Endodermal cell (in vitro differentiated cells): ENCODE measurements around the gene CHCHD10. TPM values are rescaled to one million over a fixed set of nuclear protein-coding genes. Genes with fewer than 3 reads are reported as not detected.

Experiments used
- DNase-seq: peaks from one replicate; pipeline ENCODE4 v3.0.0-alpha.2; 2017
- H3K27ac ChIP-seq: 2 replicates; pipeline ENCODE4 v1.5.1; 2013; ENCODE audit warnings: mild to moderate bottlenecking, low read depth, low read length, moderate library complexity
- H3K27me3 ChIP-seq: 2 replicates; pipeline ENCODE4 v1.6.1; 2013; ENCODE audit warnings: mild to moderate bottlenecking, low read length, moderate library complexity; ENCODE audit not compliant: insufficient read depth, control insufficient read depth, poor library complexity, severe bottlenecking
- H3K36me3 ChIP-seq: 2 replicates; pipeline ENCODE4 v1.7.0; 2013; ENCODE audit warnings: mild to moderate bottlenecking, low read length, moderate library complexity; ENCODE audit not compliant: control insufficient read depth, insufficient read depth
- H3K4me1 ChIP-seq: one replicate; pipeline ENCODE4 v1.7.0; 2013; ENCODE audit warnings: low read length; ENCODE audit not compliant: control insufficient read depth, insufficient read depth
- H3K4me3 ChIP-seq: 2 replicates; pipeline ENCODE4 v1.5.1; 2013; ENCODE audit warnings: mild to moderate bottlenecking, low read length, moderate library complexity
- H3K9ac ChIP-seq: 2 replicates; pipeline ENCODE4 v1.6.1; 2013; ENCODE audit warnings: mild to moderate bottlenecking, low read length, moderate library complexity; ENCODE audit not compliant: poor library complexity, severe bottlenecking; ENCODE audit errors: extremely low read depth
- H3K9me3 ChIP-seq: 2 replicates; pipeline ENCODE4 v1.6.1; 2013; ENCODE audit warnings: mild to moderate bottlenecking, low read length, moderate library complexity; ENCODE audit not compliant: control insufficient read depth
- H3K27ac Mint-ChIP-seq: 2 replicates; pipeline ENCODE4 v1.8.0; 2020; ENCODE audit warnings: mixed read lengths
- H3K27me3 Mint-ChIP-seq: 2 replicates; pipeline ENCODE4 v1.8.0; 2021; ENCODE audit warnings: mild to moderate bottlenecking, mixed read lengths; ENCODE audit not compliant: insufficient read depth
- H3K36me3 Mint-ChIP-seq: 2 replicates; pipeline ENCODE4 v1.8.0; 2020; ENCODE audit warnings: low read depth, mixed read lengths
- H3K4me1 Mint-ChIP-seq: 2 replicates; pipeline ENCODE4 v1.8.0; 2020; ENCODE audit warnings: mixed read lengths
- H3K4me3 Mint-ChIP-seq: 2 replicates; pipeline ENCODE4 v1.8.0; 2020; ENCODE audit warnings: mild to moderate bottlenecking, moderate library complexity, mixed read lengths
- H3K9me3 Mint-ChIP-seq: 2 replicates; pipeline ENCODE4 v1.8.0; 2020; ENCODE audit warnings: mild to moderate bottlenecking, mixed read lengths
- CTCF ChIP-seq: fragments of 200-600 bp; sonication (generic); conservative IDR thresholded peaks from 2 replicates; pipeline ENCODE4 v1.5.0; 2021; ENCODE audit warnings: antibody characterized with exemption, mild to moderate bottlenecking
- WGBS, 2 experiments: methylation state at CpG; one replicate each; pipeline versions ENCODE4 v1.1.5 to v1.1.7; 2013; ENCODE audit warnings: missing lambda C conversion rate in 2 of 2, mixed read lengths in 1 of 2; ENCODE audit not compliant: insufficient coverage in 1 of 2, insufficient read length in 1 of 2; 5-methylcytosine and 5-hydroxymethylcytosine counted together
- total RNA-seq, 2 donors: library from RNA; stranded (reverse); fragmentation: NEBNext Ultra II Directional in 1 of 2; extraction: Animal tissue kit (Norgen Biotek cat#: 25700) in 1 of 2; gene quantifications; 2 replicates in 1 of 2; 3 replicates in 1 of 2; pipeline ENCODE4 v1.2.1, GENCODE V29; 2021

CHCHD10 gene
- total RNA-seq, 2 donors from 2014 or later, result 76.1 to 103 TPM

DNA sequence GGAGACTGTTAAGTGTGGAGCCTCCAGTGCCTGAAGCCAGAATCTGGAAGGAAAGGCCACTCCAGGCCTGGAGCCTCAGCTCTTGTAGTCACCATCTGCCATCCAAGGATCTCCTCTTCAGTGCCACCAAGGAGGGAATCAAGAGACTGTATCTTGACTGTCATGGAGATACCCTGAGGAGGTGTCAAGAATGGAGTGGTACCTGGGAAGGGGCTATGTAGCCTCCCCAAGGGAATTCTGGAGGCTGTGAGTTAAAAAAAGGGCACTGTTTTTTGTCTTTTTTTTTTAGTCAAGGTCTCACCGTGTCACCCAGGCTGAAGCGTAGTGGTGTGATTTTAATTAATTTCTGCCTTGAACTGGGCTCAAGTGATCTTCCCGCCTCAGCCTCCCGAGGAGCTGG, 8.2 kb downstream of the CHCHD10 start:
- peaks cover 12% of the 10 kb centered on the region for H3K27me3 Mint-ChIP-seq
- DNase-seq, result no peak
- Histone ChIP-seq H3K4me3 (no peak overlapping the region), H3K27ac (no peak overlapping the region), H3K9me3 (no peaks in the 10 kb centered on the region), H3K9ac (no peak overlapping the region), H3K27me3 (no peaks in the 10 kb centered on the region), H3K4me1 (no peaks in the 10 kb centered on the region), H3K36me3 (no peaks in the 10 kb centered on the region)
- no peaks in the 10 kb centered on the region for H3K36me3 Mint-ChIP-seq
- peaks cover 15% of the 10 kb centered on the region for H3K4me1 Mint-ChIP-seq
- no peaks in the 10 kb centered on the region for H3K9me3 Mint-ChIP-seq
- no peak overlapping the region for H3K27ac Mint-ChIP-seq
- H3K4me3 Mint-ChIP-seq, result no peak overlapping the region
- WGBS, 2 experiments, result 90 to 97% methylated on average over 2 to 4 of the region's 4 CpGs
- no peak for TF ChIP-seq CTCF

GRCh38 chr22:23756891-23757290, 10.9 kb downstream of the CHCHD10 start:
- Histone ChIP-seq H3K36me3 (no peaks in the 10 kb centered on the region), H3K4me1 (no peaks in the 10 kb centered on the region), H3K9ac (no peak overlapping the region), H3K9me3 (no peaks in the 10 kb centered on the region), H3K4me3 (no peak overlapping the region), H3K27ac (no peak overlapping the region), H3K27me3 (no peaks in the 10 kb centered on the region)
- Mint-ChIP-seq H3K4me1 (peaks cover 4% of the 10 kb centered on the region), H3K4me3 (no peak overlapping the region), H3K9me3 (no peaks in the 10 kb centered on the region), H3K27me3 (peaks cover 9% of the 10 kb centered on the region), H3K27ac (no peak overlapping the region), H3K36me3 (no peaks in the 10 kb centered on the region)
- no peak for TF ChIP-seq CTCF
- 71 to 100% methylated on average over 1 to 4 of the region's 4 CpGs for WGBS, 2 experiments
- DNase-seq, result no peak

DNA sequence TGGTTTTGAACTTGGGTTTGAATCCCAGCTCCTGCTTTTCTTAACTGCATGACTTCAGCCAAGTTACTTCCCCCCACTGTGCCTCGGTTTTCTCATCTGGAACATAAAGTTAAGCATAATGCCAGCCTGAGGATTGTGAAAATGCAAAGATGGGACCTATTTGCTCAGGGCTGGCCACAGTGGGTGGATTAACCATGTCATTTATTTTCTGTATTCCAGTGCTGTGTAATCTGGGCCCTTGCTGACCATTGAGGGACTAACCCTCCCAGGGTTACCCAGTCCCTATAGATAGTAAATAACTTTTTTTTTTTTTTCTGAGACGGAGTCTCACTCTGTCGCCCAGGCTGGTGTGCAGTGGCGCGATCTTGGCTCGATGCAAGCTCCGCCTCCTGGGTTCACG, 12.1 kb downstream of the CHCHD10 start:
- Histone ChIP-seq H3K36me3 (no peaks in the 10 kb centered on the region), H3K4me1 (no peaks in the 10 kb centered on the region), H3K4me3 (no peak overlapping the region), H3K27ac (no peak overlapping the region), H3K9me3 (no peaks in the 10 kb centered on the region), H3K27me3 (no peaks in the 10 kb centered on the region), H3K9ac (no peak overlapping the region)
- 97 to 100% methylated on average over 1 to 8 of the region's 8 CpGs for WGBS, 2 experiments
- no peaks in the 10 kb centered on the region for H3K36me3 Mint-ChIP-seq
- peaks cover 8% of the 10 kb centered on the region for H3K27me3 Mint-ChIP-seq
- H3K9me3 Mint-ChIP-seq, result no peaks in the 10 kb centered on the region
- H3K4me1 Mint-ChIP-seq, result peaks cover 4% of the 10 kb centered on the region
- H3K4me3 Mint-ChIP-seq, result no peak overlapping the region
- TF ChIP-seq CTCF, result no peak
- no peak overlapping the region for H3K27ac Mint-ChIP-seq
- no peak for DNase-seq
